Fibroblast of lung (primary cell): ENCODE results near the gene KLK15.

Source experiments
- EZH2 ChIP-seq: IDR thresholded peaks from 2 replicates; pipeline ENCODE4 v1.5.1; 2012; ENCODE audit warnings: low read length, control low read depth, mild to moderate bottlenecking; ENCODE audit errors: missing control alignments
- TF ChIP-seq, protein P1 (sequence below), 2 donors: IDR thresholded peaks in 1 of 2; conservative IDR thresholded peaks in 1 of 2; 1 replicate in 1 of 2; 2 replicates in 1 of 2; pipeline ENCODE4 v1.5.1; 2011 to 2012; ENCODE audit warnings: low read length in 2 of 2, control low read depth in 1 of 2, inconsistent platforms in 1 of 2, low read depth in 1 of 2, mild to moderate bottlenecking in 1 of 2

DNA sequence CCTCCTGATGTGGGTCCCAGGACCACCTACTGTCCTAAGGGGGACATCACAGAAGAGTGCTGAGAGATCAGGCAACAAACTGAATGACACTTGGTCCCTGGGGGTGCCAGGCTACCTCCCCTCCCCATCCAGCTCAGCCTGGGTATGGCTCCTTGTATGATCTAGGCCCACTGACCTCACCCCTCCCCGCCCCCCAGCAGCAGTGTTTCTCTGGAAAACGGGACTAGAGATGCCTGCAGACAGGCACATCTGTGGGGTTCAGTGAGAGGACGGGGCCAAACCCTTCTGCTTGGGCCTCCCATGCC is 33.9 kb downstream of the KLK15 start:
- TF ChIP-seq, protein P1, sequence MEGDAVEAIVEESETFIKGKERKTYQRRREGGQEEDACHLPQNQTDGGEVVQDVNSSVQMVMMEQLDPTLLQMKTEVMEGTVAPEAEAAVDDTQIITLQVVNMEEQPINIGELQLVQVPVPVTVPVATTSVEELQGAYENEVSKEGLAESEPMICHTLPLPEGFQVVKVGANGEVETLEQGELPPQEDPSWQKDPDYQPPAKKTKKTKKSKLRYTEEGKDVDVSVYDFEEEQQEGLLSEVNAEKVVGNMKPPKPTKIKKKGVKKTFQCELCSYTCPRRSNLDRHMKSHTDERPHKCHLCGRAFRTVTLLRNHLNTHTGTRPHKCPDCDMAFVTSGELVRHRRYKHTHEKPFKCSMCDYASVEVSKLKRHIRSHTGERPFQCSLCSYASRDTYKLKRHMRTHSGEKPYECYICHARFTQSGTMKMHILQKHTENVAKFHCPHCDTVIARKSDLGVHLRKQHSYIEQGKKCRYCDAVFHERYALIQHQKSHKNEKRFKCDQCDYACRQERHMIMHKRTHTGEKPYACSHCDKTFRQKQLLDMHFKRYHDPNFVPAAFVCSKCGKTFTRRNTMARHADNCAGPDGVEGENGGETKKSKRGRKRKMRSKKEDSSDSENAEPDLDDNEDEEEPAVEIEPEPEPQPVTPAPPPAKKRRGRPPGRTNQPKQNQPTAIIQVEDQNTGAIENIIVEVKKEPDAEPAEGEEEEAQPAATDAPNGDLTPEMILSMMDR (conservative IDR thresholded peaks at IDR 0.05 in 1 of 2, IDR thresholded peaks at IDR 0.05 in 1 of 2; ENCODE audit: low read depth in 1 of 2, low read length in 2 of 2), result no peak
- TF ChIP-seq EZH2, result no peak
